Left colon (tissue), 2 donors: ENCODE measurements around the gene LAMB2. TPM values are rescaled to one million over a fixed set of nuclear protein-coding genes. Genes with fewer than 3 reads are reported as not detected.

Experiments
- ATAC-seq: fragments of 200-7000 bp; cut with Tn5 transposase; one replicate; pipeline ENCODE4 v1.9.1; 2020; ENCODE audit warnings: mild to moderate bottlenecking, moderate library complexity
- DNase-seq, 2 donors: peaks; one replicate each; pipeline ENCODE4 v3.0.0-alpha.2; 2020
- intact Hi-C, 2 donors: fragments of 100-400 bp; cut with DNase I in 1 of 2; cut with micrococcal nuclease in 1 of 2; formaldehyde crosslinking; loops; one replicate each; pipeline versions ENCODE4 v1.11.2 to v1.14.0; 2022; cut with DNase I, micrococcal nuclease
- microRNA-seq, 2 donors: library from miRNA; unstranded; fragments of <30 nt; microRNA quantifications; one replicate each; pipeline versions ENCODE4 v1.1.0 to v1.2.0, GENCODE V29; 2020
- total RNA-seq, 2 donors: library from RNA; stranded (reverse); fragmentation: NEBNext Ultra II Directional; extraction: Animal tissue kit (Norgen Biotek cat#: 25700); gene quantifications; one replicate each; pipeline ENCODE4 v1.2.1, GENCODE V29; 2021
- donor health status: DM: no; HTN: no; CAD: no.
- donor health status: DM: yes; HTN: yes; CAD: no.

Gene LAMB2
- total RNA-seq, 2 donors from 2014 or later, result 66.1 to 102 TPM

- DNase-seq, result no peak
- intact Hi-C loops, result no loop called here
- no peak for ATAC-seq
Observed at GRCh38 chr3:49098429-49098828, 34.4 kb downstream of the LAMB2 start.

GRCh38 chr3:49093853-49094767 lies 38.7 kb downstream of the LAMB2 start, which contains the start of gene QRICH1:
TSS of gene QRICH1 (minus strand) at chr3:49094071. CDS start at chr3:49077017, 17,054 bp downstream.
- DNase-seq, result peak; percentile 97
- intact Hi-C loops, result no loop called here
- peak; percentile 85 for ATAC-seq

GRCh38 chr3:49092938-49093852 lies 39.7 kb downstream of the LAMB2 start:
- peak; percentile 72 to 92 for DNase-seq
- peak; percentile 64 for ATAC-seq
- intact Hi-C loops, result no loop called here

GRCh38 chr3:49081429-49081828 lies 51.4 kb downstream of the LAMB2 start:
- no peak for DNase-seq
- intact Hi-C loops, result no loop called here
- ATAC-seq, result no peak

- ATAC-seq, result no peak
- no peak for DNase-seq
- intact Hi-C loops, result no loop called here
Observed at GRCh38 chr3:49079270-49079669, 53.6 kb downstream of the LAMB2 start.

GRCh38 chr3:49076646-49077045 lies 56.2 kb downstream of the LAMB2 start:
- intact Hi-C loops, result no loop called here
- no peak for ATAC-seq
- DNase-seq, result no peak

- DNase-seq, result no peak
- intact Hi-C loops, result no loop called here
- no peak for ATAC-seq
Observed at GRCh38 chr3:49076116-49076515, 56.7 kb downstream of the LAMB2 start.

Small RNA genes lying within 50 kb of the gene (microRNA-seq; reads per million reads assigned to microRNA genes)
- gene MIR6890, result 0 reads per million in 2 donors

Other genes starting within 250 kb of the LAMB2 start
- gene SLC25A20, start 234.2 kb downstream of the LAMB2 start, total RNA-seq, result 10 to 100 TPM; 43.0 to 56.3 TPM
- 10 to 100 TPM; 72.3 to 82.0 TPM for gene ARIH2, start 214.2 kb downstream of the LAMB2 start, total RNA-seq
- 10 to 100 TPM; 33.8 to 47.3 TPM for gene P4HTM, start 142.8 kb downstream of the LAMB2 start, total RNA-seq
- 100 to 1,000 TPM; 114 to 121 TPM for gene WDR6, start 125.7 kb downstream of the LAMB2 start, total RNA-seq
- 10 to 100 TPM; 19.2 to 20.5 TPM for gene DALRD3, start 114.5 kb downstream of the LAMB2 start, total RNA-seq
- gene NDUFAF3, start 110.9 kb downstream of the LAMB2 start, total RNA-seq, result 10 to 100 TPM; 65.2 to 70.1 TPM
- gene IMPDH2, start 103.7 kb downstream of the LAMB2 start, total RNA-seq, result 100 to 1,000 TPM; 102 to 122 TPM
- gene QRICH1, start 39.0 kb downstream of the LAMB2 start, total RNA-seq, result 10 to 100 TPM; 73.5 to 83.6 TPM
- 100 to 1,000 TPM; 339 to 417 TPM for gene QARS1, start 28.3 kb downstream of the LAMB2 start, total RNA-seq
- 10 to 100 TPM; 66.9 to 67.7 TPM for gene USP19, start 12.2 kb downstream of the LAMB2 start, total RNA-seq
- 10 to 100 TPM; 16.3 to 20.3 TPM for gene CCDC71, start 33.3 kb upstream of the LAMB2 start, total RNA-seq
- 10 to 100 TPM in 1 of 2 donors, 1 to 10 TPM in 1; 4.6 to 12.5 TPM for gene KLHDC8B, start 38.5 kb upstream of the LAMB2 start, total RNA-seq
- gene C3orf62, start 144.2 kb upstream of the LAMB2 start, total RNA-seq, result 1 to 10 TPM; 4.7 to 4.8 TPM
- gene USP4, start 207.0 kb upstream of the LAMB2 start, total RNA-seq, result 10 to 100 TPM; 48.5 to 55.3 TPM
- 100 to 1,000 TPM; 128 to 146 TPM for gene GPX1, start 225.3 kb upstream of the LAMB2 start, total RNA-seq